Stimulated activated CD4-positive, alpha-beta T cell treated with anti-CD3 and anti-CD28 coated beads, Interleukin-15, amount 100 ng/mL, for 48 hours (primary cell): ENCODE measurements around the gene RIMKLA.

Experiments
- DNase-seq, 2 donors: peaks; one replicate each; pipeline ENCODE4 v3.0.0-alpha.2; 2020; ENCODE audit warnings: low read depth in 2 of 2

Gene RIMKLA

DNA sequence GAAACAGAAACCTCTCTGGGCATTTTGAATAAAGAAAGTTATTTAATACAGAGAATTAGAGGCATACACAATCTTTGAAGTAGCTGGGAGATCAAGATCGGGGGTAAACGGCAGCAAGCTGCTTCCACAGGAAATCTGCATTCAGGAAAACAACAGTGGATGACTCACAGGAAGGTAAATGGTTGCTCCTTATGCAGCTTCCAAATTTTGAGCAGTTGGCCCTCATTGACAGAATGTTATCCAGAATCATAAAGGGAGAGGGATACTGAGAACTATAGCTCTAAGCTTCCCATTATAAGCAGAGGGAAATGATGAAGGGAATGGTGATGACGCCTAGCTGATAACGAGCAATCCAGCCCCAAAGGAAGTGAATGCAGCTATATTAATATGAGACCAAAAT lies 46.6 kb downstream of the RIMKLA start:
- DNase-seq: no peak

DNA sequence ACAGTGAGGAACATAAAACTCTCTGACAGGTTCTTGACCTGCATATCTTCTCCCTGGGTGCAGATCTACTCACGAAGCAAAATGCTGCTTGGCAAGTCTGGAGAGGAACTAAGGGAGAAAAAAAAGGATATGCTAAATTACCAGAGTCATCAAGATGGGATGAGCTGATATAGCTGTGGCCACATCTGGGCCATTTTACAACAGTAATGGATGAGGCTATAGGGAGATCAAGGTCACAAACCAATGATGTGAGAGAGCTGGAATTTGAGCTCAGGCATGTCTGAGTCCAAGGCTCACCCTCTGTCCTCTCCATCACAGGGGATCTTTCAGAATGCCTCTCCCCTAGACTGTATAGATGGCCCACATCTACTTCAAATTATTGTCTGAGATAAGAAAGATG lies 49.0 kb downstream of the RIMKLA start:
- no peak for DNase-seq

DNA sequence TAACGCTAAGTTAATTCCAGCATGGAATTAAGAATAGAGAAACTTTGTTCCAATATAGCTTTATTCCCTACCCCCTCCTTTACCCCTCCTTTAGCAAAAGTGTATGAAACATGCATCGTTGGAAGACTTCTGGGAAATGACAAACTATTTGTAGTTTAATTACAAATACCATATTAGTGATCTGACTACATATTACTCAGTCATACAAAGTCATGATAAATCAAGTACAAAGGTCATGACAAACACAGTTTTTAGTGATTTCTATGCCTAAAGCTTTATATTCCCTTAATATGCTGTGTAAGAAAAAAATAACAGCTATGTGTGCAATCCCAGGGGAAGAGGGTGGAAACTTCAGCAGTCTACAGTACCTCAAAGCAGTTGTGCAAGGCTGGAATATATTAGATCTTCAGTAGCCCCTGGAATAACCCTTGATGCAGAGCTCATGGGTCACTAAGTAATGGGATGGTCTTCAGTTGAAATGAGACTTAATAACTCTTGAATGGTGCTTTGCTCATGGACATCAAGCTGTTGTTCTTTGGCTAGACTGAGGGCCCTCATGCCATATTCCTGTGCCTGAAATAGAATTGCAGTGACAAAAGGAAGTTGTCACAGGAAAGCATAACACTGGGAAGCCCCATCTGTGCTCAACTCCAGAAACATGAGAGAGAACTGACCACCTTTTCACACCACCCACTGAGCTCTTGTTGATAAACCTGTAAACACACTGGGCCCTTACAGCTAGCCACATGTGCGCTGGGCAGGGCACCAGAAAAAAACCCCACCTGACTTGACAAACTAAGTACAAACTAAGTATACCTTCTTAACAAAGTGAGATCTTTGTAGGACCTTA lies 49.9 kb downstream of the RIMKLA start:
- no peak for DNase-seq

DNA sequence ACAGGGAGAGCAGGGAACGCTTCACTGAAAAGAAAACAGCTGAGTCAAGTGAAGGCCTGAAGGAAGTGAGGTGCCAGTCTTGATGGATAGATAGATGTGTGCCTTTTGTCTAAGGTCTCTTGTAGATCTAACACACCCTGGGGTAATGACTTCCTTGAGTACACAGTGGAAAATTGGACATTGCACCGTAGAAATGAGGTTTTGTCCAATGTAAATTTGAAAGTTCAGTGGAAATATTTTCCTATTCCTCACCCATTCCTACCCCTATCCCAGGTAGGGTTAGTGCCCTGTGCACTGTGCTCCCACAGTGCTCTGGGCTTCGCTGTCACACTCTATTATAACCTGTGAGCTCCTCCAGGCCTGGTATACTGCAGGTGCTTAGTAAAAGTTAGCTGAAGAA lies 50.9 kb downstream of the RIMKLA start:
- DNase-seq: no peak

DNA sequence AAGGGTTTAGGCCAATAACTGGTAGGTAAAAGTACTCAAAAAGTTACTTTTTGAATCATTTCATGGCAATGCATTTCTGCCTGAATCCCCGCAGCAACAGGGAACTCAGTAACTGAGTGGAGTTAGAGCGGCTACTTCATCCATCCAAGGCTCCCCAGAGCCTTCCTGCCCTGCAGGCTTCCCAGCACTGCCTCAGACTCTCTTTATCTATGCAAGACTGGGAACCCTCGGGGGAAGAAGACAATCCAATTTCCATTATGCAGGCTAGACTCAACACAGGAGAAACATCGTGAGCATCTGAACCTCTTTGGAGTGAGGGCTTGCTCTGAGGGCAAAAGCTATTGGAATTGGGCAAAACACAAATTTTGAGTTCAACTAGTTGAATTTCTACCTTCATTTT lies 52.1 kb downstream of the RIMKLA start:
- no peak for DNase-seq

DNA sequence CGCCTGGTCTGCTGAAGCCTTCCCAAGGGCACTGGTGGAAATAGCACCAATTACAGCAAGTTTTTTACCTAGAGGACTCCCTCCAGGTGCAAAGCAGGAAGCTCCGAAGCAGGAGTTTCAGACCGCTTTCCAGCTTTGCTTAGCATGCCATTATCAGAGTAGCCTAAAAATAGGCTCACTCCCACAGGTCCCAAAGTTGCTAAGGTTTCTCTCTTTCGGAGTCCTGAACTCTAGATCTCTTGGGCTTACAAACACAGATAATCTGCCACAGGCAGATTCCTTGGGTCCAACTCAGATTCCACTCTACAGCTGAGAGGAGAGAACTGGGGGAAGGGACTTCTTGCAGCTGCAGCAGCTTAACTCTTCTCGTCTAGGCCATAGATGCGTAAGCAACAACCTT lies 52.8 kb downstream of the RIMKLA start:
- no peak for DNase-seq

DNA sequence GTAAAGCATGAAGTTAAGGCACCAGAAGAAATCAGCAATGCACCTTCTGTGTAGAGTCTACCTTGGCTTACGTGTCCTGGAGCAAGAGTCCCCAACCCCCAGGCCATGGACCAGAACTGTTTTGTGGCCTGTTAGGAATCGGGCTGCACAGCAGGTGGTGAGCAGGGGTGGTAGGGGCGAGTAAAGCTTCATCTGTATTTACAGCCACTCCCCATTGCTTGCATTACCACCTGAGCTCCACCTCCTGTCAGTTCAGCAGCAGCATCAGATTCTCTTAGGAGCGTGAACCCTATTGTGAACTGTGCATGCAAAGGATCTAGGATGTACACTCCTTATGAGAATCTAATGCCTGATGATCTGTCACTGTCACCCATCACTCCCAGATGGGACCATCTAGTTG lies 53.7 kb downstream of the RIMKLA start:
- no peak for DNase-seq

DNA sequence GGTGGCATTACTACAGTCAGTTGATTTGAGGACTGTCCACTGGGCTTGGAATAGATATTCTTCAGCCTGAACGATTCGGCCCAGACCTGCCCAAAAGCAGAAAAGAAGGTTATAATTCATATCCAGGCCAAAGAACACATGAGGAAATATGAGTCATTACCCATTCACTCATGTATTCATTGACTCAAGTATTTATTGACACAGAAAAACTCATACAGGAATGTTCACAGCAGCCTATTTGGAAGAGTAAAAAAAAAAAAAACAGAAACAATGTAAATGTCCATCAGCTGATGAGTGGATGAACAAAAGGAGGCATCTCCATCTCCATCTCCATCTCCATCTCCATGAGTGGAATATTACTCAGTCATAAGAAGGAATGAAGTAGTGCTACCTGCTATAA lies 59.3 kb downstream of the RIMKLA start:
- DNase-seq: no peak

DNA sequence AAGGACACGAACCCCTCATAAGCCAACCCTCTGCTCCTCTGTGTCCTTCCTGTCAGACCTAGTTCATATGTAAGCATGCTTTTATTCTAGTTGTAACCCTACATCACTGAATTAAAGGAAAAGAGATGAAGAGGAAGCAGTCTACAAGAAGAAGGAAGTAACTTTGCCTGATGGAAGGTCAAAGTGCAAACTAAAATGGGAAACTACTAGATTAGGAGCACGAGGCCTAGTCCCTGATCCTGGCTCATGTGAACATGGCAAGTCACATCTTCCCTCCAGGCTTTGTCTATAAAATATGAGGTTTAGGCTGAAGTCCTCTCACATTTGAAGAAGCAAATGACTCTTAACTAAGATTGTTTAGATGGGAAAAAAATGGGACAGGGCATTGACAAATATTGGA lies 62.1 kb downstream of the RIMKLA start:
- no peak for DNase-seq

DNA sequence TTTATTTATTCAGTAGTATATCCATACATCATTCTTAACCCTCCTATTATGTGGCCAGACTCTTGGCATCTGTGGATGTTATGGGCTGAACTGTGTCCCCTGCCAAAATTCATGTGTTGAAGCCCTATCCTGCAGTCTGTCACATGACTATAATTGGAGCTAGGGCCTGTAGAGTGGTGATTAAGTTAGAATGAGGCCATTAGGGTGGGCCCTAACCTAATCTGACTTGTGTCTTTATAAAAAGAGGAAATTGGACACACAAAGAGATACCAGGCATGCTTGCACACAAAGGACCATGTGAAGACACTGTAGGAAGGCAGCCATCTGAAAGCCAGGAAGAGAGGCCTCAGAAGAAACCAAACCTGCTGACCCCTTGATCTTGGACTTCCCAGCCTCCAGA lies 68.7 kb downstream of the RIMKLA start:
- no peak for DNase-seq

DNA sequence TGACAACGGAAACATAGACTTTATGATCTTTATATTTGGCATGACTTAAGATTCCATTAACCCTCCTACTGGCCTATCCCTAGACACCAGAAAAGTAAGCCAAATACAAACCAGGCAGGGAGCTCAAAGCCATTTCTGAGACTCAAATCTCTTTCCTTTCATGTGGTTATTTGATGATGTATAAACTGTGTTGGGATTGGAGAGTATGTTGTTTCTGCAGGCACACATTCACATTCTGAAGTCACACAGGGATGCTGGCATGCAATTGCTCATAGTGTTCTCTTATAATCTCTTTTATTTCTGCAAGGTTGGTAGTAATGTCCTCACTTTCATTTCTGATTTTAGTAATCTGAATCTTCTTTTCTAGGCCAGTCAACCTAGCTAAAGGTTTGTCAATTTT lies 69.5 kb downstream of the RIMKLA start:
- DNase-seq: no peak

DNA sequence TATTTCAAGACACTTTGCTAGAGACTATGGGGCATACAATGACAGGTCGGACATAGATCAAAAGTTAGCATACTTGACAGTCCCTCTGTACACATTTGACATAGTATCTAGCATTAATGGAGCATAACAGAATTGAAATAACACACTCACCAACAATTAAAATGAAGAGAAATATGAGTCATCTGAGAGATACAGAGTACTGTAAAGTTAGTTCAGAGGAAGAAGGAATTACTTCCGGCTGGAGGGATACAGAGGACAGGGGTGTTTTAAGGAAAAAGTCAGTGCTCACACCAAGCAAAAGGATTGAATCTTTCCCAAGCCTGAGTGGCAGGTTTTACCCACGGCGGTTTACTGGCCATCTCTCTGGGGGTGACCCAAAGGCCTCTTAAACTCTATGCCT lies 72.8 kb downstream of the RIMKLA start:
- no peak for DNase-seq

DNA sequence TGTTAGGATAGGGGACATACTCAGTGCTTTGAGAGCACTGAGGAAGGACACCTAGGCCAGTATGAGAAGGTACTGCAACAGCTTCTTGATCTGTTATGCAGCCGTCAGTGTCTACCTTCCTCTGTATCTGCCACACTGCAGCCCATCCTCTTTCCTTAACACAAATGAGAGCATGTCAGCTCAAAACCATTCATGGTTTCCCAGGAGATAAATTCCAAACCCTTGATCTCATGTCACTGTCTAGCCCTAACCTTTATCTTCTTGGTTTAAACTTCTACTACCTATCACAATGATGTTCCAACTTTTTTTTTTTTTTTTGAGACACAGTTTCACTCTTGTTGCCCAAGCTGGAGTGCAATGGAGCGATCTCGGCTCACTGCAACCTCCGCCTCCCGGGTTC lies 73.8 kb downstream of the RIMKLA start:
- DNase-seq: no peak

DNA sequence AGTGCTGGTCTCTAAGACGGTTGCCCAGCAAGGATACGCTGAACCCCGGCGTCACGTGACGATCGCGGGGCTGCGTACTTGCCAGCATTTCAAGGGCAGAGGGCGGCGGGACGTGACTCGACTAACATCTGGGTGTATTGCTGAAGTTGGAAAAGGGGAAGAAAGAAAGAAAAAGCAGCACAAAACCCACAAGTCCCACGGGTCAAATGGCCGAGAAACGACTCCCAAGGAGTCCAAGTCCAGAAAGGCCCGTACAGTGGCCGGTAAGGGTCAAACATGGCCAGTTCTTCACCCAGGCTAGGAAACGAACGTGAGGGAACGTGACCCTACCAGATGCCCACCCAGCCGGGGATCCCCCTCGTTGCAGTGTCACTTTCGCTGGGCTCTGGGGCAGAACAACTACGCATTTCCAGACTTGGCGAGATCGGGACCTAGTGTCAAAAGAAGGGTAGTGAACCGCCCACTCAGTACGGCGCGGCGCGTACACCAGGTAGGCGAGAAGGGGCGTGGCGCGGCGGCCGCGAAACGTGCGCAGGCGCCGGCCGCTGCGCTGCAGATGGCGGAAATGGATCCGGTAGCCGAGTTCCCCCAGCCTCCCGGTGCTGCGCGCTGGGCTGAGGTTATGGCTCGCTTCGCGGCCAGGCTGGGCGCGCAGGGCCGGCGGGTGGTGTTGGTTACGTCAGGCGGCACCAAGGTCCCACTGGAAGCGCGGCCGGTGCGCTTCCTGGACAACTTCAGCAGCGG lies 75.6 kb downstream of the RIMKLA start, which contains the start of the genes PPCS and ZMYND12:
Gene PPCS, plus strand, starts transcription at position 534 of the 744 bp plus-strand sequence. Its CDS starts 23 bp downstream, at position 557.
Gene ZMYND12, minus strand, starts transcription at position 13 of the 744 bp plus-strand sequence. CDS start 25 bp downstream, outside the sequence.
- DNase-seq: peak; percentile 89 to 92

DNA sequence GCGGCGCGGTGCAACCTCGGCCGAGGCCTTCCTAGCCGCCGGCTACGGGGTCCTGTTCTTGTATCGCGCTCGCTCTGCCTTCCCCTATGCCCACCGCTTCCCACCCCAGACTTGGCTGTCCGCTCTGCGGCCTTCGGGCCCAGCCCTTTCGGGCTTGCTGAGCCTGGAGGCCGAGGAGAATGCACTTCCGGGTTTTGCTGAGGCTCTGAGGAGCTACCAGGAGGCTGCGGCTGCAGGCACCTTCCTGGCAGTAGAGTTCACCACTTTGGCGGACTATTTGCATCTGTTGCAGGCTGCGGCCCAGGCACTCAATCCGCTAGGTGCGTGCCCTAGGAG lies 76.1 kb downstream of the RIMKLA start:
- peak; percentile 38 to 41 for DNase-seq

DNA sequence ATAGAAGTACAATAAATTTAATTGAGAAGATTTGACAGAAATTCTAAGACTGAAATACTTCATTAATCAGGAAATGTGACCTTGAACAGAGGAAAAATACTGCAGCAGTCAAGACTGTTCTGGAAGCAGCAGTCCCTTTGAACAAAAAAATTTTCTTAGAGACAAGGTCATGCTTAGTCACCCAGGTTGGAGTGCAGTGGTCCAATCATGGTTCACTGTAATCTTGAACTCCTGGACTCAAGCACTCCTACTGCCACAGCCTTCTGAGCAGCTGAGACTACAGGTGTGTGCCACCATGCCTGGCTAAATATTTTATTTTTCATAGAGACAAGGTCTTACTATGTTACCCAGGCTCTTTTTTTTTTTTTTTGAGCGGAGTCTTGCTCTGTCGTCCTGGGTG lies 80.6 kb downstream of the RIMKLA start:
- DNase-seq: no peak

DNA sequence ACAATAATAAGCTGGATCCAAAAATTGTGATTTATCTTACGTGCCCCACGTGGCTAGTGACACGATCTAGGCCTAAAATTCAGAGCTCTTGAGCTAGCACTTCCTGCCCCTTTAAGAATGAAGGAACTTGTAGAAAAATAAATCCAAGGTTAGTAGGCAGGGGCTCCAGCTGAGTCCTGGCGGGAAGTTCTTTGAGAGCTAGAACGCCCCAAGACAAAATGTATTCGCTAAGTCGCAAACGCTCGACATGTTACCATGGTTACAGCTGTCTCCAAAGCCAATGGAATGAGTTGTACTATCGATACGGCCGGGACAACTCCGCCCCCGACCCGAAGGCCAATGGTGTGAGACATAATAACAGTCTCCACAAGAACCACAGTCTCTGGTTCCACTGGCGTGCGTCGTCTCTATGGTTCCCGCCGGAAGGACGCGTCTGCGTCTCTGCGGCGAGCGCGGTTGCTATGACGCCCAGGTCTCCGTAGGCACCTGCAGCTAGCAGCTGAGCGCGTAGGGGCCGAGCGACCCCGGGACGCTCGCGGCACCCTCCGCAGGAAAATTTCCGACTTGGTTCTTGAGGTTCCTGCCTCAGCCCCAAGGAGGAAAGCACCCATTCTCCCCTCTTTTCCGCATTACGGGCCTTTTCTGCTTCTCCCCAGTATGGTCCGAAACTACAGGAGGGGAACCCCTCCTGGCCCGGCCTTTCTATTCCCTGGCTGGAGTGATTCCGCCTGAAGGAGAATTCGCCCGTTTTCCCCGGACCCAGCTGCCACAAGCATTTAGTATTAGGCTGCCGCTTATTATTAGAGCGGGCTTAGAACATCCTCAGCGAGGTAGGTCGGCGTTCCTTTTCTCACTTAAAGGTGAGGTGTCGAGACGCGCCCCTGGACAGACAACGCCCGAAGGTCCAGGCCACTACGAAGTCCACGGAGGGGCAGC lies 82.5 kb downstream of the RIMKLA start, which contains the start of gene CCDC30:
Gene CCDC30, plus strand, starts transcription at position 459 of the 936 bp plus-strand sequence. CDS start 17,266 bp downstream, outside the sequence.
- peak; percentile 93 to 94 for DNase-seq

DNA sequence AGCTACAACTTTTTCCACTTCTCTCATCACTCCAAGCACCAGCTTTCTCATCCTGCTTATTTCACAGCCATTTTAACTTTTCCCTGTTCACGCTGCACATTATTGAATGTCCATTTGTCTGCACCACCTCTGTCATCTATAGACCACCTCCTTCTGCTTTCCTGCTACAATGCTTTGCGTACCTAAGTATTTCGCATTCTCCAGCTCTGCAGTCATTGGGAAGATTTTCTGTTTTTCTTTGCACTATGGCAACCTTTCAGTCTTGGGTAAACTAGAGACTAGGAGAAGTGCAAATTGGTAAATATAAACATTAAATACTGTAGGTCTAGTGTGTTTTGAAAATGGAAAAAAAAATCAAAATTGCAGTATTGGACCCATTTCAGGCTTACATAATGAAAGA lies 83.3 kb downstream of the RIMKLA start:
- DNase-seq: no peak

DNA sequence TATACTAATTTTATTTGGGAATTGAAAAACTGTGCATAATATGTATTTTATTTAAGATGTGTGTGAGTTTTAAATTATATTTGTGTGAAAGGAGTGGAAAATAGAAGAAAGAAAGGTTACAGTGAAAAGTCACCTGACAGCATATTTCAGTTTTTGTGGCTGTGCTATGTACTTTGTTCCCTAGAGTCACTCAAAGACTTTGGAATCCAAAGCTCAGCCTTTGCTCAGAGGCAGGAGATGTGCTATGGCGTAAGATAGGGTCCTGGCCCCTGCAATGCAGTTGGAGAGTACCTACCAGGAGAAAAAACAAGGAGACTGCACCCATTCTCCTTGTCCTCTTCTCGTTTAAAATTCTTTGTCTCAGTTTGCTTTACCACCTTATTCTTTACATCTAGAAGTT lies 85.4 kb downstream of the RIMKLA start:
- no peak for DNase-seq

DNA sequence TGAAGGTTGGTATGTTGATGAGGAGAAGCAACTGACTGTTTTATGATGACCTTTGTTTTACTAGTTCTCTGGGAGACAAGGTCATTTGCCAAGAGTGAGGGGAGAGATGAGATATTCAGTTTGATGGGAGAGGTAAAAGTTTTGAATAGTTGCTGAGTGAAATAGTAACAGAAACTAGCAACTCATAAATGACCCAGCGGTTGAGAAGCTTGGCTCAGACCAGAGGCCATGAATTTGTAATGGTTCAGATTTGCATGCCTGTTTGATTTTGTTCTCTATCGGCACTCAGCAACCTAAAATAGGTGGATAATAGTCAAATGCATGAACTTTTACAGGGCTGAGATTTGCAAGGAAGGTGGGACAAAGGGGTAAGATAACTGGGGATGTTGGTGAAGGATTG lies 89.1 kb downstream of the RIMKLA start:
- DNase-seq: no peak
